Thyroid gland (tissue), 4 donors: ENCODE results near the gene CPN2.

Experiments used
- POLR2A ChIP-seq, 2 donors: fragments of 450-650 bp; IDR thresholded peaks; one replicate each; pipeline ENCODE4 v1.6.1; 2017; ENCODE audit warnings: antibody characterized with exemption in 2 of 2, mild to moderate bottlenecking in 2 of 2, moderate library complexity in 1 of 2
- TF ChIP-seq, protein P1 (sequence below), 6 experiments: fragments of 200-600 bp in 3 of 6; fragments of 450-650 bp in 3 of 6; sonication (generic) in 3 of 6; IDR thresholded peaks; one replicate each; pipeline ENCODE4 v1.5.1; 2016 to 2019; ENCODE audit warnings: antibody characterized with exemption in 6 of 6, mild to moderate bottlenecking in 2 of 6, inconsistent platforms in 1 of 6, moderate library complexity in 1 of 6

DNA sequence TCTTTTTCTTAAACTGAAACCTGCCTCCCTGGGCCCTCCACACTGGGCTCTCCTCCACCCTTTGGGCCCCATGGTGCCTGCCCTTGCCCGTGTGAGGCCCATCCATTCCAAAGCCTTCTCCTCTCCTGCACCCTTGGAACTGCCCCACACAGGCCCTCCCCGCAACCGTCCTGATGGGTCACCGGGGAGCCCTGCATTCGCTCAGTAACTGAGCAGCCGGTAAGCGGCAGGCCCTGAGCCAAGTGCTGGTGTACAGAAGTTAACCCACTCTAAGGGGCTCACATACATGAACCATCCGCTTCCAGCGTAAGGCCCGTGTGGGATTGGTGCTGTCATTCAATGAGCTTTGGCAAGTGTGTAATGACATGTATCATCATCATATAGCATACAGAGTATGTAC is 23.8 kb upstream of the CPN2 start:
- no peak for TF ChIP-seq POLR2A (IDR thresholded peaks at IDR 0.05)
- TF ChIP-seq, protein P1, sequence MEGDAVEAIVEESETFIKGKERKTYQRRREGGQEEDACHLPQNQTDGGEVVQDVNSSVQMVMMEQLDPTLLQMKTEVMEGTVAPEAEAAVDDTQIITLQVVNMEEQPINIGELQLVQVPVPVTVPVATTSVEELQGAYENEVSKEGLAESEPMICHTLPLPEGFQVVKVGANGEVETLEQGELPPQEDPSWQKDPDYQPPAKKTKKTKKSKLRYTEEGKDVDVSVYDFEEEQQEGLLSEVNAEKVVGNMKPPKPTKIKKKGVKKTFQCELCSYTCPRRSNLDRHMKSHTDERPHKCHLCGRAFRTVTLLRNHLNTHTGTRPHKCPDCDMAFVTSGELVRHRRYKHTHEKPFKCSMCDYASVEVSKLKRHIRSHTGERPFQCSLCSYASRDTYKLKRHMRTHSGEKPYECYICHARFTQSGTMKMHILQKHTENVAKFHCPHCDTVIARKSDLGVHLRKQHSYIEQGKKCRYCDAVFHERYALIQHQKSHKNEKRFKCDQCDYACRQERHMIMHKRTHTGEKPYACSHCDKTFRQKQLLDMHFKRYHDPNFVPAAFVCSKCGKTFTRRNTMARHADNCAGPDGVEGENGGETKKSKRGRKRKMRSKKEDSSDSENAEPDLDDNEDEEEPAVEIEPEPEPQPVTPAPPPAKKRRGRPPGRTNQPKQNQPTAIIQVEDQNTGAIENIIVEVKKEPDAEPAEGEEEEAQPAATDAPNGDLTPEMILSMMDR (IDR thresholded peaks at IDR 0.05): no peak
